Measurements from ENCODE around the gene CDHR1. TPM values are rescaled to one million over a fixed set of nuclear protein-coding genes. Genes with fewer than 3 reads are reported as not detected.

The CDHR1 gene
- total RNA-seq, 1 donor from 2014 or later = 19.8 TPM

DNA sequence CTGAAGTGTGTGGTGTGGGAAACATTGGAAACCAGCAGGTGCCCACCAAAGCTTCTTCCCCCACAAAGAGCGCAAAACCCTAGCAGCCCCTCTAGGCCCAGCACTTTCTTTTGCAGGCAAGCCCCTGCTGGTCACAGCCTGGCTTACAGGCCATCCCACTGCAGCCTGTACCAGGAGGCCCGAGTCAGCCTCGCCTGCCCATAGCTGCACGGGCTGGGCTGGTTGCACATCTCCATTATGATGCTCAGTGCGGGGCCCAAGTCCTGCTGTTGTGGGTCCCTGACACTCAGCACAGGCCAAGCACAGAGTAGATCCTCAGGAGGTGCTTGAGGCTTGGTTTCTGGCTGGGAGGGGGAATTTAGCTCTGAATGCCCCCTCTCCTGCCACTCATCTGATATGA lies 8.0 kb downstream of the CDHR1 start:
- H3K4me3 Mint-ChIP-seq = no peak overlapping the region
- no peak overlapping the region for H3K27ac Mint-ChIP-seq (ENCODE audit: unreplicated experiment)
- DNase-seq (ENCODE audit: low read depth, low spot score) = no peak
- no peaks in the 10 kb centered on the region for H3K4me1 Mint-ChIP-seq
- no peak for TF ChIP-seq CTCF (conservative IDR thresholded peaks at IDR 0.05)
- H3K36me3 Mint-ChIP-seq (ENCODE audit: low read depth) = no peaks in the 10 kb centered on the region
- no peaks in the 10 kb centered on the region for H3K9me3 Mint-ChIP-seq
- H3K27me3 Mint-ChIP-seq (ENCODE audit: low read depth) = no peaks in the 10 kb centered on the region

- H3K4me3 Mint-ChIP-seq = no peak overlapping the region
- DNase-seq (ENCODE audit: low read depth, low spot score) = no peak
- H3K36me3 Mint-ChIP-seq (ENCODE audit: low read depth) = no peaks in the 10 kb centered on the region
- H3K4me1 Mint-ChIP-seq = no peaks in the 10 kb centered on the region
- H3K27me3 Mint-ChIP-seq (ENCODE audit: low read depth) = no peaks in the 10 kb centered on the region
- H3K9me3 Mint-ChIP-seq = no peaks in the 10 kb centered on the region
- peak; percentile 39 for TF ChIP-seq CTCF (conservative IDR thresholded peaks at IDR 0.05)
- H3K27ac Mint-ChIP-seq (ENCODE audit: unreplicated experiment) = no peak overlapping the region
Observed at GRCh38 chr10:84204122-84204521, 9.8 kb downstream of the CDHR1 start.

DNA sequence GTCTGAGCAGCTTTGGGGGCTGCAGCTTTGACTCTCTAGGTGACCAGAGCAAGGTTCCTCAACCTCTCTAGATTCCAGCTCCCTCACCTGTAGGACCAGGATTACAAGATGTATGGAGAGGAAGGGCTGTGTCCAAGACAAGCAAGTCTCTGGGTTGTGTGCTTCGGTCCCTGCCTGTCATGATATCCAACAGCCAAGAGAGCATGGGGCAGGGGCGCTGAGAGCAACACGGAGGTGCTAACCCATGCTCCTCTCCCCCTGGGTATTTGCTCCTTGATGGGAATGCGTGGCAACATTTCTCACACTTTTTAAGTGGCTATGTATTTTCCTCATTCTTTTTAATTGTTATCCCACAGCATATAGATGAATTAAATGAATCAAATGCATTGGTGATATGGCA lies 10.3 kb downstream of the CDHR1 start:
- no peak for DNase-seq (ENCODE audit: low read depth, low spot score)
- H3K27ac Mint-ChIP-seq (ENCODE audit: unreplicated experiment) = no peak overlapping the region
- no peaks in the 10 kb centered on the region for H3K4me1 Mint-ChIP-seq
- no peak overlapping the region for H3K4me3 Mint-ChIP-seq
- no peaks in the 10 kb centered on the region for H3K27me3 Mint-ChIP-seq (ENCODE audit: low read depth)
- H3K9me3 Mint-ChIP-seq = no peaks in the 10 kb centered on the region
- no peak for TF ChIP-seq CTCF (conservative IDR thresholded peaks at IDR 0.05)
- H3K36me3 Mint-ChIP-seq (ENCODE audit: low read depth) = no peaks in the 10 kb centered on the region

- Mint-ChIP-seq H3K4me1 (no peaks in the 10 kb centered on the region), H3K36me3 (ENCODE audit: low read depth) (no peaks in the 10 kb centered on the region), H3K9me3 (no peaks in the 10 kb centered on the region), H3K27ac (ENCODE audit: unreplicated experiment) (no peak overlapping the region), H3K27me3 (ENCODE audit: low read depth) (no peaks in the 10 kb centered on the region), H3K4me3 (no peak overlapping the region)
- DNase-seq (ENCODE audit: low read depth, low spot score) = peak; percentile 74
- TF ChIP-seq CTCF (conservative IDR thresholded peaks at IDR 0.05) = peak; percentile 78
Observed at GRCh38 chr10:84205049-84205852, 10.9 kb downstream of the CDHR1 start.

DNA sequence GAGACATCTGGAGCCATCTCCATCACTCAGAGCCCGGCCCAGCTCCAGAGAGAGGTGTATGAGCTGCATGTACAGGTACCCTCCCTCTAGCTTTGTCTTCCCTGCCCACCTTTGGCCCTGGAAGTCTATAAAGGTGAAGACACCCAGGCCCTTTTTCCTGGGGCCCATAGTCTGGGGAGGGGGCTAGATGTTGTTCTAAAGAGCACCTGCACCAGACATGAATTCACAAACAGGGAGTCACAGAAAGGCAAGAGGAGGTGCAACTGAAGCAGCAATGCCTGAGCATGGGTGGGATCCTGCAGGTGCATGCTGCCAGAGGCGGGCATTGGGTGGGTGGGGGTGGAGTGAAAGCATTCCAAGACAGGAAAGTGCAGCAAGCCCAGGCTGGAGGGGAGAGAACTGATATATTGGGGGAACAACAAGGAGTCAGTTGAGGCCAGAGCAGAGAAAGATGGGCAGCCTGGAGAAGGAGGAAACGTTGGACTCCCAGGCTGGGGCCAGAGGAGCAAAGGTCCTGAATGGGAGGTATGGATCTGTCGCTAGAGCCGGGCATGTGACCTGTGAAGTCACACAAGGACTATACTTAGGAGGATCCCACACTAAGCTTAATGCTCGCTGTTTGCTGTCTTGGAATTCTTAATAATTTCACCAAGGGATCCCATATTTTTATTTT lies 11.7 kb downstream of the CDHR1 start:
- DNase-seq (ENCODE audit: low read depth, low spot score) = no peak
- TF ChIP-seq CTCF (conservative IDR thresholded peaks at IDR 0.05) = peak; percentile 7
- Mint-ChIP-seq H3K36me3 (ENCODE audit: low read depth) (no peaks in the 10 kb centered on the region), H3K9me3 (no peaks in the 10 kb centered on the region), H3K4me3 (no peak overlapping the region), H3K4me1 (no peaks in the 10 kb centered on the region), H3K27ac (ENCODE audit: unreplicated experiment) (no peak overlapping the region), H3K27me3 (ENCODE audit: low read depth) (no peaks in the 10 kb centered on the region)
